PC-9 (cell line): ENCODE data around the gene KCNJ6.
"Not testable (repeated sequence)": the region's sequence is repeated elsewhere in the genome, so short reads cannot be mapped to it uniquely, and the experiment has no call there.

Experiments
- CTCF ChIP-seq: fragments of 200-600 bp; sonication (generic); conservative IDR thresholded peaks from 2 replicates; pipeline ENCODE4 v1.6.1; 2017; ENCODE audit warnings: mixed run types, antibody characterized with exemption, mild to moderate bottlenecking, moderate library complexity
- EZH2 ChIP-seq: fragments of 200-600 bp; sonication (generic); IDR thresholded peaks from 2 replicates; pipeline ENCODE4 v1.8.0; 2017; ENCODE audit warnings: antibody characterized with exemption, low read depth

- TF ChIP-seq CTCF, EZH2: not testable (repeated sequence)
Observed at GRCh38 chr21:37588644-37589043, 327.6 kb downstream of the KCNJ6 start.
